ENCODE data around the gene EXOC8. TPM values are rescaled to one million over a fixed set of nuclear protein-coding genes. Genes with fewer than 3 reads are reported as not detected.

EXOC8 gene
- total and polyA plus RNA-seq, 2 donors (not counting 1 experiment from before 2014, with no cell fraction given), result 10.0 to 32.6 TPM

DNA sequence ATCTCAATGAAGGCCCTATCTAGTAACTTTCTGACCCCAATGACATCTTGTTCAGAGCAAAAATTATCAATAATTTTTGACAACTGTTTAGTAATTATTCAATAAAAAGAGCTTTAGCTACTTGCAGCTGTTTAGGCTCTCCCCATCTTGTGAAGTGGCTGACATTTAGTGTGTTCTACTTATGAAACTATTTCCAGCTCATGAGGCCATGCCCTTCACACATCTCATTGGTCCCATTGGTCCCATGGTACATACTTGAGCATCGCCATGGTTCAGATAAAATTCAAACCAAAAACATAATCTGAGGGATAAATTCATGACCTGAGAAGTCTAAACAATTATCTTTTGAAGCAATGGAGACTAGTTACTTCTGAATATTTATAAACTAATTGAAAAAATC lies 24.7 kb upstream of the EXOC8 start:
- Mint-ChIP-seq H3K4me3 (no peak overlapping the region), H3K4me1 (peaks cover 8% of the 10 kb centered on the region), H3K27ac (peak overlapping the region; percentile 39), H3K27me3 (no peaks in the 10 kb centered on the region), H3K9me3 (ENCODE audit: insufficient read depth) (no peaks in the 10 kb centered on the region)
- no peak overlapping the region for H3K4me2 ChIP-seq (replicated peaks; ENCODE audit: low read depth, low read length, poor library complexity, severe bottlenecking)
- no peaks in the 10 kb centered on the region for H3K27me3 ChIP-seq (replicated peaks in 1 of 4; ENCODE audit: control extremely low read depth in 1 of 4, control insufficient read depth in 3 of 4, insufficient read depth in 4 of 4, low read length in 3 of 4)
- no peak overlapping the region for H3K27ac ChIP-seq (ENCODE audit: low read length in 2 of 2)
- DNase-seq (no peak), ATAC-seq (ENCODE audit: low read depth) (no peak)
- TF ChIP-seq, protein P1, sequence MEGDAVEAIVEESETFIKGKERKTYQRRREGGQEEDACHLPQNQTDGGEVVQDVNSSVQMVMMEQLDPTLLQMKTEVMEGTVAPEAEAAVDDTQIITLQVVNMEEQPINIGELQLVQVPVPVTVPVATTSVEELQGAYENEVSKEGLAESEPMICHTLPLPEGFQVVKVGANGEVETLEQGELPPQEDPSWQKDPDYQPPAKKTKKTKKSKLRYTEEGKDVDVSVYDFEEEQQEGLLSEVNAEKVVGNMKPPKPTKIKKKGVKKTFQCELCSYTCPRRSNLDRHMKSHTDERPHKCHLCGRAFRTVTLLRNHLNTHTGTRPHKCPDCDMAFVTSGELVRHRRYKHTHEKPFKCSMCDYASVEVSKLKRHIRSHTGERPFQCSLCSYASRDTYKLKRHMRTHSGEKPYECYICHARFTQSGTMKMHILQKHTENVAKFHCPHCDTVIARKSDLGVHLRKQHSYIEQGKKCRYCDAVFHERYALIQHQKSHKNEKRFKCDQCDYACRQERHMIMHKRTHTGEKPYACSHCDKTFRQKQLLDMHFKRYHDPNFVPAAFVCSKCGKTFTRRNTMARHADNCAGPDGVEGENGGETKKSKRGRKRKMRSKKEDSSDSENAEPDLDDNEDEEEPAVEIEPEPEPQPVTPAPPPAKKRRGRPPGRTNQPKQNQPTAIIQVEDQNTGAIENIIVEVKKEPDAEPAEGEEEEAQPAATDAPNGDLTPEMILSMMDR (IDR thresholded peaks at IDR 0.05), result no peak
- no peak for TF ChIP-seq EZH2 (IDR thresholded peaks at IDR 0.05; ENCODE audit: borderline replicate concordance, insufficient read depth, low read depth, low read length, poor library complexity, severe bottlenecking)
- no peak overlapping the region for H2AFZ ChIP-seq (ENCODE audit: insufficient read depth, low read depth, low read length, poor library complexity, severe bottlenecking)
- H3K4me1 ChIP-seq (ENCODE audit: control insufficient read depth in 2 of 2, insufficient read depth in 2 of 2, low read length in 2 of 2), result peaks cover 0 to 3% of the 10 kb centered on the region in 2 donors
- no peak overlapping the region for H3K4me3 ChIP-seq (ENCODE audit: control extremely low read depth in 1 of 5, extremely low read depth in 1 of 5, insufficient read depth in 1 of 5, low read depth in 2 of 5, low read length in 4 of 5)
- H3K9me3 ChIP-seq (ENCODE audit: control extremely low read depth in 1 of 3, control insufficient read depth in 2 of 3, insufficient read depth in 1 of 3, low read length in 2 of 3), result no peaks in the 10 kb centered on the region
- H3K36me3 ChIP-seq (replicated peaks in 1 of 2; ENCODE audit: control extremely low read depth in 1 of 2, control insufficient read depth in 1 of 2, extremely low read depth in 1 of 2, insufficient read depth in 2 of 2, low read length in 1 of 2), result peaks cover 0 to 8% of the 10 kb centered on the region in 2 experiments
- no peaks in the 10 kb centered on the region for H3K79me2 ChIP-seq (ENCODE audit: control insufficient read depth, insufficient read depth, low read length)
- H4K20me1 ChIP-seq (ENCODE audit: control insufficient read depth, insufficient read depth, low read length, poor library complexity, severe bottlenecking), result no peaks in the 10 kb centered on the region
- no peak overlapping the region for H3K9ac ChIP-seq (ENCODE audit: low read length)
- WGBS (ENCODE audit: insufficient coverage), result no CpG with 5 or more reads among the region's 1 CpG
- CTCF ChIA-PET, result interaction anchor here (0.8 to 3.5 kb wide), 10 partner anchors 10 to 243 kb away, joined by 3 to 14 read pairs (median 3); no protein-coding TSS in a partner anchor
- intact Hi-C loops (cut with micrococcal nuclease), result no loop called here
- POLR2A ChIA-PET, result no interaction called here

DNA sequence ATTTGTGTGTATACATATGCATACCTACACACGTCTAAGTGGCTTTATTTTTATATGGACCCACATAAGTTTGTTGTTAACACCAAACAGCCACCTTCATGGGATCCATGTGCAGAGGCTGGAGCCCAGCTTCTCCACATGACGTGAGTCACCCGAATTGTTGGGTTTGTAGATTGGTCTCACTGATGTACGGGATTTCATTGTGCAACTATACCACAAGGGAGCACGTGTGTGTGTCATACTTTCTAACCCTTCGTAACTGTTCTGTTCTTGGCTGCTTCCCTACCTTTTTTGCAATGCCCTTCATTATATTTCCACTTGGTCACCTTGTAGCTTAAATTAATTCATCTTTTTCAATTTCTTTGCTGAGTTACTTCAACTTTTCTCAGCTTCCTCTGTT lies 21.5 kb upstream of the EXOC8 start:
- H3K27ac ChIP-seq (ENCODE audit: low read length in 2 of 2), result no peak overlapping the region
- H3K9me3 ChIP-seq (ENCODE audit: control extremely low read depth in 1 of 3, control insufficient read depth in 2 of 3, insufficient read depth in 1 of 3, low read length in 2 of 3), result no peaks in the 10 kb centered on the region
- Mint-ChIP-seq H3K27me3 (no peaks in the 10 kb centered on the region), H3K4me1 (peaks cover 8% of the 10 kb centered on the region), H3K27ac (no peak overlapping the region), H3K9me3 (ENCODE audit: insufficient read depth) (no peaks in the 10 kb centered on the region), H3K4me3 (no peak overlapping the region)
- WGBS (ENCODE audit: insufficient coverage), result 100% methylated on average over 3 of the region's 6 CpGs
- ChIA-PET POLR2A (no interaction called here), CTCF (interaction anchor here (0.6 to 3.6 kb wide), 10 partner anchors 10 to 245 kb away, joined by 3 to 45 read pairs (median 6); partner anchors contain the start of genes EXOC8 and SPRTN)
- H3K27me3 ChIP-seq (replicated peaks in 1 of 4; ENCODE audit: control extremely low read depth in 1 of 4, control insufficient read depth in 3 of 4, insufficient read depth in 4 of 4, low read length in 3 of 4), result no peaks in the 10 kb centered on the region
- no peak for DNase-seq
- ATAC-seq (ENCODE audit: low read depth), result no peak
- H3K9ac ChIP-seq (ENCODE audit: low read length), result no peak overlapping the region
- H3K79me2 ChIP-seq (ENCODE audit: control insufficient read depth, insufficient read depth, low read length), result no peaks in the 10 kb centered on the region
- H3K4me1 ChIP-seq (ENCODE audit: control insufficient read depth in 2 of 2, insufficient read depth in 2 of 2, low read length in 2 of 2), result peaks cover 0 to 3% of the 10 kb centered on the region in 2 donors
- H3K4me3 ChIP-seq (ENCODE audit: control extremely low read depth in 1 of 5, extremely low read depth in 1 of 5, insufficient read depth in 1 of 5, low read depth in 2 of 5, low read length in 4 of 5), result no peak overlapping the region
- intact Hi-C loops (cut with micrococcal nuclease), result loop anchor here (5.0 kb wide), 2 partner anchors 193 to 508 kb away; no protein-coding TSS in a partner anchor
- no peaks in the 10 kb centered on the region for H4K20me1 ChIP-seq (ENCODE audit: control insufficient read depth, insufficient read depth, low read length, poor library complexity, severe bottlenecking)
- peaks cover 2% of the 10 kb centered on the region in 2 experiments for H3K36me3 ChIP-seq (replicated peaks in 1 of 2; ENCODE audit: control extremely low read depth in 1 of 2, control insufficient read depth in 1 of 2, extremely low read depth in 1 of 2, insufficient read depth in 2 of 2, low read length in 1 of 2)
- no peak overlapping the region for H3K4me2 ChIP-seq (replicated peaks; ENCODE audit: low read depth, low read length, poor library complexity, severe bottlenecking)
- no peak overlapping the region for H2AFZ ChIP-seq (ENCODE audit: insufficient read depth, low read depth, low read length, poor library complexity, severe bottlenecking)
- no peak for TF ChIP-seq EZH2 (IDR thresholded peaks at IDR 0.05; ENCODE audit: borderline replicate concordance, insufficient read depth, low read depth, low read length, poor library complexity, severe bottlenecking)
- TF ChIP-seq, protein P1 (IDR thresholded peaks at IDR 0.05), result no peak

Measured in B cell (primary cell).